Activated CD8-positive, alpha-beta memory T cell treated with anti-CD3 and anti-CD28 coated beads for 48 hours (primary cell): ENCODE measurements around the gene ASPA.
"Not testable (repeated sequence)": the region's sequence is repeated elsewhere in the genome, so short reads cannot be mapped to it uniquely, and the experiment has no call there.

Experiments
- DNase-seq, 3 experiments: peaks; one replicate each; pipeline ENCODE4 v3.0.0-alpha.2; 2020; ENCODE audit warnings: low read depth in 2 of 3, low spot score in 2 of 3

ASPA gene

DNA sequence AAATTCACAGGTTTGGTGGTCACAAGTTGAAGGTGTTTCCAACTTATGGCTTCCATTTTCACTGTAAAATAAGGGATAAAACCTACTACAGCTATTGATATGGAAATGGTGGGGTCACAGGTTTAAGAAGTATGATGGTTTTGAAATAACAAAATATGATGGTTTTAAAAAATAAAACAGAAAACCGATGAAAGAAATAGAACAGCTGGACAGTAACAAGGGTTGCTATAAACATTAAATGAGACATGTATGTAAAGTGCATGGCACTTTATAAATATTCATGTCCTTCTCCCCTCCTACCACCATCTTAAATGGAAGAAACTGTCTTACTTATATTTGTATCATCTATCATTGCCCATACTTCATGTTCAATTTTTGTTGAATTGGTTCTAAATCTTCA lies 31.3 kb downstream of the ASPA start:
- no peak for DNase-seq

- DNase-seq, result no peak
Observed at GRCh38 chr17:3507869-3508268, 32.1 kb downstream of the ASPA start.

GRCh38 chr17:3510090-3510489 lies 34.3 kb downstream of the ASPA start:
- no peak for DNase-seq

- no peak for DNase-seq
Observed at GRCh38 chr17:3511852-3512504, 36.2 kb downstream of the ASPA start.

DNA sequence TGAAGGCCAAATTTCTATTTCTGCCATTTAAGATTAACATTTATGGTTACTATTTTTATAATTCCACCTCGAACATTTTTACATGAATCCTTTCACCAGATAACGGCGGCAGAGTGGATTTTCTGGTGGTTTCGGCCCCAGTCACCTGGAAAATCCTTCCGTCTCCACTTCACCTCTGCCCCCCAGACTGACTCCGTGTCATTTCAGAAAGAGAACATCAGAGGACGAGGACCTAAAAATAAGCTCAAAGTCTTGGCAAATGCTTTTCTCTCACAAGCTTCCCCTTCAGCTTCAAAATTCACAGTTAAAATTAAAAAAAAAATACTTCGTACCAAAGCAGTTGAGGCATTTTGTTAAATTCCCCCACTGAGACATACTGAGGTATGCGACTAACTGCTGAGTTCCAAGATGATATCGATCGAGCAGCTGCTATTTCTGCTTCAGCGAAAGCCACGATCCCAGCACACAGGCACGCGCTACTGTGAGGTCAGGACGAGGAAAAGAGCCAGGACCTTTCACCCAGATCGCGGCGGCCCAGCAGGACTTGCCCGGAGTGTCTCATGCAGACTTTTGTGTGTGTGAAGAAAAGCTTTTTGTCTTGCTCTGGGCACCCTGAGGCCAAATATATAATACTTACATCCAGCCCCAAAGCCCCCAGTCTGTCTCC lies 36.8 kb downstream of the ASPA start:
- DNase-seq, result no peak

GRCh38 chr17:3513305-3514035 lies 37.7 kb downstream of the ASPA start:
- no peak for DNase-seq

- DNase-seq, result not testable (repeated sequence)
Observed at GRCh38 chr17:3514167-3514566, 38.4 kb downstream of the ASPA start.

GRCh38 chr17:3514873-3515272 lies 39.1 kb downstream of the ASPA start:
- no peak for DNase-seq

DNA sequence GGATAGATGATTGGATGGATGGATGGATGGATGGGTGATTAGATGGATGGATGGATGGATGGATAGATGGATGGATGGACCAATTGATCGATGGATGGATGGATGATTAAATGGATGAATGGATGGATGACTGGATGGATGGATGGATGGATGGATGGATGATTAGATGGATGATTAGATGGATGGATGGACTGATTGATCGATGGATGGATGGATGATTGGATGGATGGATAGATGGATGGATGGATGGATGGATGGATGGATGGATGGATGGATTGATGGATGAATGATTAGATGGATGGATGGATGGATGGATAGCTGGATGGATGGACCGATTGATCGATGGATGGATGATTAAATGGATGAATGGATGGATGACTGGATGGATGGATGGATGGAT lies 43.7 kb downstream of the ASPA start:
- DNase-seq, result not testable (repeated sequence)

GRCh38 chr17:3524024-3524423 lies 48.2 kb downstream of the ASPA start:
- DNase-seq, result no peak

DNA sequence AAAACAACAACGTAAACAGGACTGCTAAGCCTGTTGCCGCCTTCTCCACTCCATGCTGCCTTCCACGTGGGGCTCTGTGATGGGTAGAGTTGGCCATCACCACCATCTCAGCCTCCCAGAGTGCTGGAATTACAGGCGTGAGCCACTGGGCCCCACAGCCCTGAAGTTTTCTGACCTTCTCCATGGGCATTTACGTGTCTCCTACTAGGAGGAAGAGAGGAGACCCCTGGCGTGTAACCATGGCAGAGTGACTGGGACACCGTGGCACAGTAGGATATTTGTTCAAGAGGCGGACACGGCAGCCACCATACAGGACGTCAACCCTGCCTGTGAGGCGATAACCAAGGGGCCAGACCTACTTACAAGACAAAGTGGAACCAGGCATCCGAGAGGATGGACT lies 50.7 kb downstream of the ASPA start:
- no peak for DNase-seq

DNA sequence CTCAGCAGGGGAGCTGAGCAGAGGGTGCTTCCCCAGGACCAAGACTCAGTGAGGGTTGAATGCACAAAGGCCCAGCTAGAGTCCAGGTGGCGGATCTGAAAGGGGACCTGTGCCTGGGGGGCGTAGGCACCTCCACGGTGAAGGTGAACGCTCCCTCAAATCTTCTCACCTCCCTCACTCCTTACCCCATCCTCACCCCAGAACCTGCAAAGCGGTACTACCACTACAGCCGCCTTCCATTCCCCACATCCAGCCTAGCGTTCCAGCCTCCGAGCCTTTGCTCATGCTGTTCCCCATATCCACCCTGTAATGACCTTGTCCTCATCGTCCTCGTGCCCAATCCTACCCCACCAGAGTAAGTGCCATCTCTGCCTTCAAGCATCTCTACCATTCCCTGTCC lies 51.2 kb downstream of the ASPA start:
- DNase-seq, result no peak

- no peak for DNase-seq
Observed at GRCh38 chr17:3527468-3527867, 51.7 kb downstream of the ASPA start.

DNA sequence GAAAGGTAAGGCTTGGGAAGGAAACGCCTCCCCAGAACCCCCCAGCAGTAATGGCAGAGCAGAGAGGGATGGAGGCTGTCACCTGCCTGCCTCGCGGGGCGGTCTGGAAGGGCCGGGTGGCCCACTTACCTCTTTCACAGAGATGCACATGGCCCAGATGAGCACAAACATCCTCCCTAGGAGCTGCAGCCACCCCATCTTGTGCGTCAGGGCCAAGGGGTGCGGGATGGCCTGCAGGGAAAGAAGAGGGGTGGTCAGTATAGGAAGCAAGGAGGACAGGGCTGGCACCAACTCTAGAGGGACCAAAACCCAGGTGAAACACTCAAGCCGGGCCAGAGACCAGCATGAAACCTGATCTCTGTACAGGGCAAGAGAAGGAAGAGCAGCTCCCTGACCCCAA lies 52.1 kb downstream of the ASPA start:
- DNase-seq, result no peak

DNA sequence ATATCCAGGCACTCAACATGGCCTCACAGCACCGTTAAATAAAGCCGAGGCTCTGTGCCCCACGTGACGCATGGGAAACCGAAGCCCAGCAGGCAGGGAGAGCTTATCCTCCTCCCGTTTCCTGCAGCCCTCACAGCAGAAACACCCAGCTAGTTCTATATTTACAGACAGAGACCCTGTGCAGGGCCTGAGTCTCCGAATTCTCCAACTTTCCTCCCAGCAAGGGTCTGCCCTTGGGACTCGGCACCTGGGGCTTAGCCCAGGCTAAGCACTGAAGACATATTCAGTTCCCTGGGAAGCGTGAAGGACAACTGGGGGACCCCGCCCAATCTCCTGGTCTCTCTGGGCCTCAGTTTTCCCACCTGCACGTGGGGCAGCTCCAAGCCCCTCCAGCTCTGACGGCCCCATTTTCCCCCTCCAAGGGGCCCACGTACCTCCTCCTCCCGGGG lies 52.6 kb downstream of the ASPA start:
- no peak for DNase-seq

- DNase-seq, result no peak
Observed at GRCh38 chr17:3528880-3529511, 53.2 kb downstream of the ASPA start.

DNA sequence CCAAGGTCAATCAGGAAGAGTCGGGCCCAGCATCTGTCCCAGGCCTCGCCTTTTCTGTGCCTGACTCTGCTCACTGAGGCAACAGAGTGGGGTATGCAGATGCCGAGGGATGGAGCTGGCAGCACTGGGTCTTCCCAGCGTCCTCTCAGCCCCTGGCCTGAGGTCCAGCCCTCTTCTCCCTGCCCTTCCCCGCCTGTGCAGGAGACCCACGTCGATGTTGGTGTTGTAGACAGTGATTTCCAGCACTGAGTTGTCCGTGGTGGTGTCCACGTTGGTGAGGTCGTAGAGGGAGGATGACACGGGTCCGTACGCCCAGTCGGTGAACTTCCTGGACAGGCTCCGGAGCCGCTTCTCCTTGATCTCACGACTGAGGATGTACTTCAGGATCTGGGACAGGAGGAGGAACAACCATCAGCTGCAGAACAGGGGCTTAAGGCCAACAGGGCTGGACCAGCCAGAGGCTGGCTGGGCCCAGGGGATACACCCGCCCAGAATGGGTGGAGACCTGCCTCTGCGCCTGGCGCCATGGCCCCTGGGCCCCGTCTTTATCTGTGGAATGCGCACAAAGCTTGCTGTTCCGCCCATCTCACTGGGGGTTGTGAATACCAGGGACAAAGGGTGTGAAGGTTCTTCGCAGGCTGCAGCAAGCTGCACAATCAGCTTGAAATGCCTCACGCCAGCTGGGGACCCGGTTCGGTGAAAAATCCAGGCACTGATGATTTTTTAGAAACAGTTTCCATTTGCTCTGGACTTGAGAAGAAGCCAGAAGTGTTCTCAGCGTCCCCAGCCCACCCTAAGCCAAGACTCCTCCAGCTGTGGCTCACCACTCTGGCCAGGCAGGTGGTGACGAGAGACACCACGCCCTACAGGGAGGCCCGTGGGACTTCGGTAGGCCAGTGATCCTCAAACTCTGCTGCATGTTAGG lies 54.3 kb downstream of the ASPA start:
- no peak for DNase-seq

DNA sequence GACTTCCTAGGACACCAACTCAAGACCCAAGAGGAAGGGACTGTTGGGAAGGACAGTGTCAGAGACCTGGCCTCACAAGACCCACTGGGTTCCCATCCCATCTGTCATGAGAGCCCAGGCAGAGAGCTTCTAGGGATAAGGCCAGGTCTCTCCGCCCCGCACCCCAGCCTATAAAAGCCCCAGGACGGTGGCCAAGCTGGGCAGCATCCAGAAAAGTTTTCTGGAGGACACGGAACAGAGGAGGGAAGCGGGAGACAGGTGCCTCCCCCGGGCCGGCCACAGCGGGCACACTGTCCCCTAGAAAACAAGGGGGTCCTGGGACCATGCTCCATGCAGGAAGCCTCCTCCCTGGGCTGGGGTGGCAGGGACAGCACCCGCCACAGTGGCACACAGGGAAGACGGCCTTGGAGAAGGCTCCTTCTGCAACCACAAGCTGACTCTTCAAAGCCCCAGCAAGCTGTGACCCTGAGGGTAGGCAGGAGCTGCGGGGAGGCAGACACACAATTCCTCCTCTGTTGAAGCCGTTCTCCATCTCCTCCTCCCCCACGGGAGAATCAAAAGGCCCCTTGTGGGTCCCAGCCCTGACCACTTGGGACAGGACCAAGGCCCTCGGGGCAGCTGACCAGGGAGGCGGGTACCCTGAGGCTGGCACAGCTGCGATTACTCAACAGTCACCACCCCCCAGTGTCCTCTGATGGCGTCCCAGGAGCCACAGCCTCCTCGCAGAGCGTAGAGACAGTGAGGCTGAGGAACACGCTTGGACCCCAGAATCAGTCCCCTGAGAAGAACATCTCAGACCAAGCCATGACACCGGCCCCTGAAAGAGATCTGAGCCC lies 55.7 kb downstream of the ASPA start:
- DNase-seq, result no peak

DNA sequence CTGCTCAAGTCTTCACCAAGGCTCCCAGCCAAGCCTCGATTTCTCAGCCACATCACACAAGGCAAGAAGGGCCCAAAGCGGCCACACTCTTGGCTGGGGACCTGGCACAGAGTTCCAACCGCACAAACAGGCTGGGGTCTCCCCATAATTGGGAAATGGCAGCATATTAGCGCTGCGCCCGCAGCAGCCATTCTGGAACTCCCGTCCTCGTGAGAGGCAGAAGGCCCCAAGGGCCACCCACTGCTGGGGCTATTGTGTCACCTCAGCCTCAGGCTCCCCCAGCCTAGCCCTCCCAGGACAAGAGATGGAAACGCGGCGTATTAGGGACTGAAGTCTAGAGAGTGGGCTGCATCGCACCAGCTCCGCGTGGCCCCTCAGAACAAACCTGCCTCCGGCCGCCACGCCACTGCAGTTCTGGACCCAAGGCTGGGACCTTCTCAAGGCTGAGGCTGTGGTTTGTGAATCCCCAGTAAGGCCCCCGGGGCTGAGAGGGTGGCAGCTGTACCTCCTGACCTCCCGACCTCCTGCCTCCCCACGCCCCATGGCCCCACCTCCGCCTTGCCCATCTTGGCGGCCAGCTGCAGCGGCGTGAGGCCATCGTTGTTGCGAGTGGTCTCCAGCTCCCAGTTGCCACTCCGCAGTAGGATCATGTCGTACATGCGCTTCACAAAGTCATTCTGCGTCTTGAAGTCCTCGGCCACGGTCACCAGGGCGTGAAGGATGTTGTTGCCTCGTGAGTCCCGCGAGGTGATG lies 56.5 kb downstream of the ASPA start:
- DNase-seq, result no peak
